Measurements from ENCODE around the gene AKT1.
A peak's percentile ranks its signal among the peaks of the same experiment; 100 is the strongest.

The AKT1 gene

GRCh38 chr14:104772707-104773504 is 22.6 kb downstream of the AKT1 start:
- DNase-seq (ENCODE audit: low spot score): no peak

DNA sequence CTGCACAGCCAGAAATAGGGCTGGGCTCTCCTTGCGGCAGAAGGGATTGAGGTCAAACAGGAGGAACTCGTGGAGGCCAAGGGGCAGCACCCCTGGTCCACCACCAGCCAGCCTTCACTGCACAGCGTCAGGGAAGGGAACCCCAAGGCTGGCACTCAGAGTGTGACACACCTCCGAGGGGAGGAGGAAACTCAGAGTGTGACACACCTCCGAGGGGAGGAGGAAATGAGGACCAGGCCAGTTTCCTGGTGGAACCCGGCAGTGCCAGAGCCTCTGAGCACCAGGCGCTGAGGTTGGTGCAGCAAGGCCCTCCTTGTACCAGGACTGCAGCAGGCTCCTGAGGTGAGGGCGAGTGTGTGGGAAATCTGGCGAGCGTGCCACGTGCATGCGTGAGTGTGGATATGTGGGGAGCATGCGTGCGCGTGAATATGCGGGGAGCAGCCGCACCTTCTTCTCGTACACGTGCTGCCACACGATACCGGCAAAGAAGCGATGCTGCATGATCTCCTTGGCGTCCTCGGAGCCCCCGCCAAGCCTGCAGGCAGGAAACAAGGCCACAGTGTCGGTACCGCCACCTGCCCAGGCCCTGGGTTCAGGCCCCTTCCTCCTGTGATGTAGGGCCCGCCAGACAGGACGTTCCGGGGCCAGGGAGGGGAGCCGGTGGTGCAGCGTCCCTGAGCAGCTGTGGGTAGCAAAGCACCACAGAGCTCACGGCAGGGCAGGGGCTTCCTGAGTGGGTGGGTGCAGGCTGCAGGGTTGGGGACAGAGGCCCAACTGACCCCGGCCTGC is 23.4 kb downstream of the AKT1 start:
- peak; percentile 7 for DNase-seq (ENCODE audit: low spot score)

GRCh38 chr14:104771374-104771773 is 24.2 kb downstream of the AKT1 start:
- no peak for DNase-seq (ENCODE audit: low spot score)

DNA sequence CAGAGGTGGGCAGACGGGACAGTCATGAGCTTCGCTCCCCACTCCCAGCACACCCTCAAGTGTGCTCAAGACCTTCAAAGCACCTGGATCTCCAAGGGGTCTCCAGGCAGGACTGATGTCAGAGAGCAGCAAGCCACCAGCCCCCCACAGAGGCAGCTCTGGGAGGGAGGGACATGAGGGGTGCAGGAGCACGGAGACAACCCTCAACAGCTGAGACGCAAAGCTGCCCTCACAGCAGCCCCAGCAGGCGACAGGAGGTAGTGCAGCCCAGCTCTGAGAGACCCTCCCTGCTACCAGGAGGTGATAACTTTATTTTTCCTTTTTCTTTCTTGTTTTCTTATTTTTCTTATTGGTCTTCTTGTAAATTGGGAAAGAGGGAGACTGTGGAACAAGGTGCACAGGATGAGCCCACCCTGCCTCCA is 24.7 kb downstream of the AKT1 start:
- peak; percentile 13 for DNase-seq (ENCODE audit: low spot score)

GRCh38 chr14:104770072-104770579 is 25.4 kb downstream of the AKT1 start:
- DNase-seq (ENCODE audit: low spot score): no peak

DNA sequence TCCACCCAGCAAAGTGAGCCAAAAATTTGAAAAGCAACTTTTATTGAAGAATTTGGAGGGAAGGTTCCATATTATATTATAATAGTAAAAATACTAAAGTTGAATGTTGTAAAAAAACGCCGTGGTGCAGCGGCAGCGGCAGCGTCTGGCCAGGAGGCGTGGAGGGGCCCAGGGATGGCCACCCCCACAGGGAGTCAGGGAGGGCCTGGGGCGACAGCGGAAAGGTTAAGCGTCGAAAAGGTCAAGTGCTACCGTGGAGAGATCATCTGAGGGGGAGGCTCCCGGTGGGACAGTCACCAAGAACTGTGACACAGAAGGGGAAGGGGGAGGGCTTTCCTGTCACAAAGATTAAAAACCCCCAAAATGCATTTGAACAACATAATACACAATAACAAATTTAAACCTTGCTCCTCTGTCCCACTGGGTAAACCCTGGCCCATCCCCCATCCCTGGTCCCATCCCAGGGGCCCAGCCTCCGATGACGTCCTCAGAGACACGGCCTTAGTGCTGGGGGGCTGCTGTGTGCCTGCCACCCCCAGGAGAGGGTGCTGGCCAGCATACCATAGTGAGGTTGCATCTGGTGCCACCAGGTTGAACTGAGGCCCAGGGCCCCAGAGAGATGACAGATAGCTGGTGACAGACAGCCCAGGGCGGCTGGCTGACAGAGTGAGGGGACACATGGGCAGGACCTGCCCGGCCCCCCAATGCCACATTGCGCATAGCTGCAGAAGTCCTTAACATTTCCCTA is 26.1 kb downstream of the AKT1 start:
- DNase-seq (ENCODE audit: low spot score): no peak

DNA sequence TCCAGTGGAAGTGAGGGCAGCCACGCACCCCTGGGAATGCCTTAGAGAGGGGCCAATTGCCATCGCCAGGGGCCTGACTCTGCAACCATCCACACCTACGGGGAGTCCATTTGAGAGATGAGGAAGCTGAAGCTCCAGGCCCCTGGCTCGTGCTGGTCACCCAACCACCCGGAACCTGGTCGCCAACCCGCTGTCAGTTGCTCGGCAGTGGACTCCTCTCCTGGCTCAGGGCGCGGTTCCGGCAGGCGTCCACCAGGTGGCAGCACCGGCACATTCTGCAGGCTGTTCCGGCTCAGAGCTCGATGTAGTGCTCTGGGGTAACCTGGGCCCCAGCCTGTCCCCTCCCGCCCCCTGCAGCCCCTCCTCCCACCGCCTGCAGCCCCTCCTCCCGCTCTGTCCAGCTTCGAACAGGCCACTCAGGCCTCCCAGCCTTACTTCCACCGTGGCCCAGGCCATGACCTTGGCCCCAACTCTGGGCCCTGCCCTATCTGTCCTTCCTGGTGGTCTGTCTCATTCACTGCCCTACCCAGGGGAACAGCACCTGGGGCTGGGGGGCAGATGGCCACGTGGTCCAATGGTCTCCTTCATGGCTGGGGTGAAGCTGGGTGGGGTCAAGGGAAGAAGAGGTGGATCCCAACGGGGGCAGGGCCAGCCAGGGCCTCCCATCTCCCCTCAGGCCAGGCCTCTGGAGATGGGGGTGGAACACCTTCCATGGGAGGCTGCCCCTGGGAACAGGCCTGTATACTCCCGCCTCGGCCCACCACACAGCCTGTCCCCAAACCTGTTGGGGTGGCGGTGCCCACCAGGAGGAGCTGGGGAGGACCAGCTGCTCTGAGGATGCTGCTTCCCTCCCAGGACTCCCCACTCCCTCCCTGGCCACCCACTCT is 26.9 kb downstream of the AKT1 start:
- peak; percentile 82 for DNase-seq (ENCODE audit: low spot score)

DNA sequence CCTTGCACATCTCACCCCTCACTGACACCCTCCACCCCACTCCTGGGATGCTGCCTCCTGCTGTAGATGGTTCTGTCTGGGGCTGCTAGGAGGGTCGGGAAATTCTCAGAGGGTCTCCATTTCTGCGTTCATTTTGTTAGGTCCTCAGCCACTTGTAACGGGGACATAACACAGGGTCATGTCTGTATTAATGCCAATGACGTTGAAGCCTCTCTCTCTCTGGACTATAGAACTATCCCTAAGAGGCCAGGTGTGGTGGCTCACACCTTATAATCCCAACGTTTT is 28.0 kb downstream of the AKT1 start:
- DNase-seq (ENCODE audit: low spot score): no peak

- no peak for DNase-seq (ENCODE audit: low spot score)
These were observed 28.5 kb downstream of the AKT1 start for GRCh38 chr14:104766863-104767633.

DNA sequence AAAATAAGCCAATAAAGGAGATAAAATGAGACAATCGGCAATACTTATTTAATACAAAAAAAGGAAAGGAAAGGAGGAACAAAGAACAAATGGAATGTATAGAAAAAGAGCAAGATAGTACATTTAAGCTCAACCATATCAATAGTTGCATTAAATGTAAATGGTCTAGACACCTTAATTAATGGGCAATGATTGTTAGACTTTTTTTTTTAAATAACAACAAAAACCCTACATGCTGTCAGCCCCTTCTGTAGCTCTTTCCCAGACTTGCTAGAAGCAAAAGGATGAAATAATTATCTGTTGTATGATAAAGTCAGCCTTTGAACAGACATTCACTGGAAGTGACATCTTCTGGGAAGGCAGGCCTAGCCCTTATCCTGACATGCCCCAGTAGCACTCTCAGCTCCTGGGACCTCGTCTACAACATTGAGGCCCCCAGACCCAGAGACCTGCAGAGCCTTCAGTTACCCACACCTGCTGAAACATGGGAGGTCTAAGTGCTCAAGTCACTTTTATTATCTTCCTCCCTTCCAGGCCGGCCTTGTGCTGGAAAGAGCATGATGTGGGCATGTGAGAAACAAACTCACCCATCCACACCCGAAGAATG is 29.2 kb downstream of the AKT1 start:
- no peak for DNase-seq (ENCODE audit: low spot score)

GRCh38 chr14:104765517-104765916 is 30.0 kb downstream of the AKT1 start:
- no peak for DNase-seq (ENCODE audit: low spot score)

DNA sequence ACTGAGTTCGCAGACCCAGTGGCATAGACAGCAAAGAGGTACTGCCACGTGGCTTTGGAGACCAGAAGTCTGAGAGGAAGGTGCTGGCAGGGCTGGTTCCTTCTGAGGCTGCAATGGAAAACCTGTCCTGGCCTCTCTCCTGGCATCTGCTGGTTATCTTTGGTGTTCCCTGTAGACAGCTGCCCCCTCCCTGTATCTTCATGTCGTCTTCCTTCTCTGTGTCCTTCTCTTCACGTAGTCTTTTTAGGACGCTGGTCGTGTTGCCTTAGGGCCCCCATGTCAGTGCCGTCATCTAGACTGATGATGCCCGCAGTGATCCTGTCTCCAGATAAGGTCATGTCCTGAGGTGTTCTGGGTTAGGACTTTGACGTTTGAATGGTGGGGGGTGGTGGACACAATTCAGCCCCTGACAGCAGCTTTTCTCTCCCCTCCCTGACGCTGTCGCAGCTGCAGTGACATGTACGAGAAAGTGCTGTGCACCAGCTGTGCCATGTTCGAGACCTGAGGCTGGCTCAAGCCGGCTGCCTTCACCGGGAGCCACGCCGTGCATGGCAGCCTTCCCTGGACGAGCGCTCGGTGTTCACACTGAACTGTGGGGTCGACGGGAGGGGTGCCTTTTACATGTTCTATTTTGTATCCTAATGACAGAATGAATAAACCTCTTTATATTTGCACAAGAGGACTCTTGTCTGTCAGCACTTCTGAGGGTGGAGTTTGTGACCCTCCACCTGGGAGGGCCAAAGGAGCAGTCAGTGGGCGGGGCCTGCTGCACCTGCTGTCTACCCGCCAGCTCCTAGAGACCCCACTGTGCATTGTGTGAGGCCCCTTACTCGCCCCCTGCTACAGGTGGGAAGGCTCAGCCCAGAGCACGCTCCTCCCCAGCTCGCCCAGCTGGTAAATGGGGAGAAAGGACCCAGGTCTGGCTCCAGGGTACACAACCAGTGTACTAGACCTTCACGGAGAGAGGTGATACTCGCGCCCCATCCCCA is 36.3 kb downstream of the AKT1 start:
- no peak for DNase-seq (ENCODE audit: low spot score)

- DNase-seq (ENCODE audit: low spot score): no peak
These were observed 37.7 kb downstream of the AKT1 start for GRCh38 chr14:104757681-104758392.

- DNase-seq (ENCODE audit: low spot score): no peak
These were observed 38.3 kb downstream of the AKT1 start for GRCh38 chr14:104757238-104757585.

GRCh38 chr14:104756477-104757237 is 38.9 kb downstream of the AKT1 start:
- no peak for DNase-seq (ENCODE audit: low spot score)

DNA sequence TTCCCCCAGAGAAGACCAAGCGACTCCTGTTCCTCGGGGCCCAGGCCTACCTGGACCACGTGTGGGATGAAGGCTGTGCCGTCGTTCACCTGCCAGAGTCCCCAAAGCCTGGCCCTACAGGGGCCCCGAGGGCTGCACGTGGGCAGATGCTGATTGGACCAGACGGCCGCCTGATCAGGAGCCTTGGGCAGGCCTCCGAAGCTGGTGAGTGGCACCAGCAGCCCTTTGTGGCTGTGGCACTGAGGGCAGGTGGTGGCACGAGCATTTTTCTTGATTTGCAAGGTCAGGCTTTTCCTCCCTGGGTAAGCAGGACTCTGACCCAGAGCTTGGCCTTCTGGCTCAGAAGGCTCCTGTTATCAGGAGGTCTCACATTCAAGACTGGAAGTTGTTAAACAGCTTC is 39.9 kb downstream of the AKT1 start:
- DNase-seq (ENCODE audit: low spot score): no peak

GRCh38 chr14:104754213-104754851 is 41.2 kb downstream of the AKT1 start:
- DNase-seq (ENCODE audit: low spot score): no peak
